Ovary (tissue), 3 donors: Measurements from ENCODE around the gene NTRK2.

Source experiments
- POLR2A ChIP-seq: fragments of 450-650 bp; IDR thresholded peaks from one replicate; pipeline ENCODE4 v1.6.1; 2017; ENCODE audit warnings: antibody characterized with exemption, mild to moderate bottlenecking, moderate library complexity
- TF ChIP-seq, protein P1 (sequence below), 3 donors: fragments of 450-650 bp in 2 of 3; fragments of 200-600 bp in 1 of 3; IDR thresholded peaks; one replicate each; pipeline versions ENCODE4 v1.5.1 to v1.8.0; 2016 to 2022; ENCODE audit warnings: antibody characterized with exemption in 3 of 3, mild to moderate bottlenecking in 1 of 3
- donor health status: DM: no; HTN: no; CAD: no.

DNA sequence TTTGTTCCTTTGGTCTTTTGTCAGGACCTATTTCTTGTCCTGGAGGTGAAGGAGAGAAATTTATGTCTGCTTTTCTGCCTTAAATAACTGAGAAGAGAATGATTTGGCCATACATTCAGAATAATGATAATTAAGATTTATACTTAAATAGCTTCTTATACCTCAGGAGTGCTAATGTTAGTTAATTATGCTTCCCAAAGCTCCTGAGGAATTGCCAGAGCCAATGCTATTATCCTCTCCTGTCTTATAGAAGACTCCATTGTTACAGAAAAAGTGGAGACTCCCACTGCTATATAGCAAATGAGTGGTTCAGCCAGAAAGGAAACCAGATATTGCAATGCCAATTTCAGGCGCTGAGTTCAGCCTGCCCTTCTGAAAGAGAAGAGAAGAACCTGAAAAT lies 67.0 kb downstream of the NTRK2 start:
- no peak for TF ChIP-seq POLR2A
- TF ChIP-seq, protein P1, sequence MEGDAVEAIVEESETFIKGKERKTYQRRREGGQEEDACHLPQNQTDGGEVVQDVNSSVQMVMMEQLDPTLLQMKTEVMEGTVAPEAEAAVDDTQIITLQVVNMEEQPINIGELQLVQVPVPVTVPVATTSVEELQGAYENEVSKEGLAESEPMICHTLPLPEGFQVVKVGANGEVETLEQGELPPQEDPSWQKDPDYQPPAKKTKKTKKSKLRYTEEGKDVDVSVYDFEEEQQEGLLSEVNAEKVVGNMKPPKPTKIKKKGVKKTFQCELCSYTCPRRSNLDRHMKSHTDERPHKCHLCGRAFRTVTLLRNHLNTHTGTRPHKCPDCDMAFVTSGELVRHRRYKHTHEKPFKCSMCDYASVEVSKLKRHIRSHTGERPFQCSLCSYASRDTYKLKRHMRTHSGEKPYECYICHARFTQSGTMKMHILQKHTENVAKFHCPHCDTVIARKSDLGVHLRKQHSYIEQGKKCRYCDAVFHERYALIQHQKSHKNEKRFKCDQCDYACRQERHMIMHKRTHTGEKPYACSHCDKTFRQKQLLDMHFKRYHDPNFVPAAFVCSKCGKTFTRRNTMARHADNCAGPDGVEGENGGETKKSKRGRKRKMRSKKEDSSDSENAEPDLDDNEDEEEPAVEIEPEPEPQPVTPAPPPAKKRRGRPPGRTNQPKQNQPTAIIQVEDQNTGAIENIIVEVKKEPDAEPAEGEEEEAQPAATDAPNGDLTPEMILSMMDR (IDR thresholded peaks at IDR 0.05) = no peak
